ENCODE results near the gene ADCY1.

ADCY1 gene

DNA sequence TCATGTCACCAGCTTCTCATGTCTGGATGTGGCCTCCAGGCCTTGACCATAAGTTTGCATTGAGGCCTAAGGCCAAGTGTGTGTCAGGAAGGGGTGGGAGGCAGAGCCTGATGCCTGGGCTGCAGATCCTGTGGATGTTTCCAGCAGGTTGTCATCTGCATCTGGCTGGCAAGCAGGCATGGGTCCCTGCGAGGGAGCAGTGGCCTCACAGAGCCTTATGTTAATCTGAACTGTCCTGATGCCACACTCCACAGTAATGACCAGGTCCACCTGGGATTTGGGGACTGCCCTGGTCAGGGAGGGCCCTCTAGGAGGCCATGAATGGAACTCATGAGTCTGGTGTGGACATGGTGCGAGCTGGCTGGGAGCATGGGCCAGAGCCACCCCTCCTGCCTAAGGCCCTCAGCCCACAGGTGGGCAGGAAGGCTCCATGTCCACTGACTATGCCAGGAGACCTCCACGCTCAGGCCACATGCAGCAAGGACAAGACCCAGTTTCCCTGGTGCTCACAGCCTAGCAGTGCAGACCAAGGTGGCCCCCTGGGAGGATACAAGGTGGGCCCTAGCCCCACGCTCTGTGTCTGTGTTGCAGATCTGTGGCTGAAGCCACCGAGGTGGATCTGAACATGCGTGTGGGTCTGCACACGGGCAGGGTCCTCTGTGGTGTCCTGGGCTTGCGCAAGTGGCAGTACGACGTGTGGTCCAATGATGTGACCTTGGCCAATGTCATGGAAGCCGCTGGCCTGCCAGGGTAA, 83.1 kb downstream of the ADCY1 start:
- no peak for TF ChIP-seq CTCF (conservative IDR thresholded peaks at IDR 0.05)
- no peak overlapping the region for H3K27ac ChIP-seq

GRCh38 chr7:45657890-45658715, 83.9 kb downstream of the ADCY1 start:
- TF ChIP-seq CTCF (conservative IDR thresholded peaks at IDR 0.05): no peak
- H3K27ac ChIP-seq: no peak overlapping the region

DNA sequence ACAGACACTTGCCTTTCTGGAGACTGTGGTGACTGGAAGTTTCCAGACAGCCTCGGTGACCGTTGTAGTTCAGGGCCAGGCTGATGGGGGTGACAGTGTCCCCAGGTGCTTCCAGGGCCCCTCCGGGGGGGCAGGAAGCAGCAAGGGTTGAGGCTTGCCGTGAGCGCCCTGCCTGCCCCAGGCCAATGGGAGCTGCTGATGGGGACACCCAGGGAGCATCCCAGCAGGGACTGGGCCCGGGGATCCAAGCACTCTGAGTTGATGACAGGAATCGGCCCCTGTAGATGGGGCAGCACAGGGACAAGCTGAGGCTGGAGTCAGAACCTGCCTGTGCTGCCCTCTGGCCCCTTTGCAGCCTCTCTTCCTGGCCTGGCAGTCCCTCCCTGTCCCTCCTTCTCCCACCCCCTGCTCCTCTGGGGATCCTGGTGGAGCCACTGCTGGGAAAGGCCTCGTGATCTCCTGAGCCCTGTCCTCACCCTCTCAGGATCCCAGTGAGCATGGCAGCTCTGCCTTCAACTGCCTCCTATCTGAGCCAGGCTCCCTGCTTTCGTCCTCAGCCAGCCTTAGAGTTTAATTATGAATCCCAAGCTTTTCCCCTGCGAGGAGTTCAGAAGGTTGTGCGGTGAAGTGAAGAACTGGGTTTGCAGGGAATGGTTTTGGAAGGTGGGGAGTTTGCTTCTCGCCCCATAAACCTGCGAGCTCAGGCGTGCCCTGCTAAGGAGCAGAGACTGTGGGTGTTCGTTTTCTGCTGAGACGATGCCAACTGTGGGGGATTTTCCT, 84.7 kb downstream of the ADCY1 start:
- no peak overlapping the region for H3K27ac ChIP-seq
- no peak for TF ChIP-seq CTCF (conservative IDR thresholded peaks at IDR 0.05)

- no peak for TF ChIP-seq CTCF (conservative IDR thresholded peaks at IDR 0.05)
- H3K27ac ChIP-seq: no peak overlapping the region
Observed at GRCh38 chr7:45659496-45660139, 85.5 kb downstream of the ADCY1 start.

DNA sequence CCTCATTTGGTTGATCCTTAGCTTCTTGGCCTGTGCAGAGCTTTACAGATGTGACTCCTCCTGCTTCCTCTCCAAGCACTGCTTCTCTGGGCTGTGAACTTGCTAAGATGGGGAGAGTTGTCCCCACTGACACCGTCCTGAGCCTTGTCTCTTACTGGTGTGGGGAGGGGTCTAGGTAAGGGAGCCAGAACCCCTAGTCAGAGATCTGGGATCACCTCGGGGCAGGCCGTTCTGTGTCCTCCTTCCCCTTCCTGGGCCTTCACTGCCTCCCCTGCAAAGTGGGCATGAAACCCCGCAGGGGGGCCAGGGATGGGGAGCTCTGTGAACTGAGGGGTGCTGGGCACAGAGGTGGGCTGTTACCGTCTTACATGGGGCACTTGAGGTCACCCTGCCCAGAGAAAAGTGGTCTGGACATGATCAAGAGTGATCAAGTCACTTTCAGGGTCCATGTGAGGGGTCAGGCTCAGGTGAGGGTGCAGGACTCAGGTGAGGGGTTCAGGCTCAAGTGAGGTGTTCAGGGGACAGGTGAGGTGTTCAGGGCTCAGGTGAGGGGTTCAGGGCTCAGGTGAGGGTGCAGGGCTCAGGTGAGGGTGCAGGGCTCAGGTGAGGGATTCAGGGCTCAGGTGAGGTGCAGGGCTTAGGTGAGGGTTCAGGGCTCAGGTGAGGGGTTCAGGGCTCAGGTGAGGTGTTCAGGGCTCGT, 86.2 kb downstream of the ADCY1 start:
- no peak overlapping the region for H3K27ac ChIP-seq
- no peak for TF ChIP-seq CTCF (conservative IDR thresholded peaks at IDR 0.05)

DNA sequence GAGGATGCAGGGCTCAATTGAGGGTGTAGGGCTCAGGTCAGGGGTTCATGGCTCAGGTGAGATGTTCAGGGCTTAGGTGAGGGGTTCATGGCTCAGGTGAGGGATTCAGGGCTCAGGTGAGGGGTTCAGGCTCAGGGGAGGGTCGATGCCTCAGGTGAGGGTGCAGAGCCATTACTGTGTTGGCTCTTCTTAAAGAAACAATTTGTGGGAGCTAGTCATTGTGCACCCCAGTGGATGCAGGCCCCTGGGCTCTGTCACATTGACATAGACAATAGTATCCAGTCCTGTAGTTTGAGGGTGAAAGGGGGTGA, 86.7 kb downstream of the ADCY1 start:
- H3K27ac ChIP-seq: no peak overlapping the region
- TF ChIP-seq CTCF (conservative IDR thresholded peaks at IDR 0.05): no peak

Data from VCaP (cell line).